ENCODE measurements around the gene ADGRV1.

Gene ADGRV1

DNA sequence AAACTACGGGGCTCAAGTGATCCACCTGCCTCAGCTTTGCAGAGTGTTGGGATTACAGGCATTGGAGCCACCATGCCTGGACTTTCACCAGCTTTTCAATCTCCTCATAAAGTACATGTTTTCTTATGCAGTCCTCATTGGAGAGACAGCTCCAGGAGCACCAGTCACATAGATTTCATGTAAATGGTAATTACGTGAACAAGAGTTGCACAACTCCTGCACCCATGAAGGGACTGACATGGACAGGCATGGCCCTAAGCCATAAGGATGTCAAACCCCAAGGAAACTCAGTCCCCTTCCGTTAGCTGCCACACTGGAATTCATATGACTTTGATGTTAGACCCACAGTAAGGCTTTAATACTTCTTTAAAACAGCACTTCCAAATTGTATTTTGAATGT, 7.6 kb upstream of the ADGRV1 start:
- no peak for DNase-seq (ENCODE audit: low read depth)
- TF ChIP-seq, protein P1, sequence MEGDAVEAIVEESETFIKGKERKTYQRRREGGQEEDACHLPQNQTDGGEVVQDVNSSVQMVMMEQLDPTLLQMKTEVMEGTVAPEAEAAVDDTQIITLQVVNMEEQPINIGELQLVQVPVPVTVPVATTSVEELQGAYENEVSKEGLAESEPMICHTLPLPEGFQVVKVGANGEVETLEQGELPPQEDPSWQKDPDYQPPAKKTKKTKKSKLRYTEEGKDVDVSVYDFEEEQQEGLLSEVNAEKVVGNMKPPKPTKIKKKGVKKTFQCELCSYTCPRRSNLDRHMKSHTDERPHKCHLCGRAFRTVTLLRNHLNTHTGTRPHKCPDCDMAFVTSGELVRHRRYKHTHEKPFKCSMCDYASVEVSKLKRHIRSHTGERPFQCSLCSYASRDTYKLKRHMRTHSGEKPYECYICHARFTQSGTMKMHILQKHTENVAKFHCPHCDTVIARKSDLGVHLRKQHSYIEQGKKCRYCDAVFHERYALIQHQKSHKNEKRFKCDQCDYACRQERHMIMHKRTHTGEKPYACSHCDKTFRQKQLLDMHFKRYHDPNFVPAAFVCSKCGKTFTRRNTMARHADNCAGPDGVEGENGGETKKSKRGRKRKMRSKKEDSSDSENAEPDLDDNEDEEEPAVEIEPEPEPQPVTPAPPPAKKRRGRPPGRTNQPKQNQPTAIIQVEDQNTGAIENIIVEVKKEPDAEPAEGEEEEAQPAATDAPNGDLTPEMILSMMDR (IDR thresholded peaks at IDR 0.05; ENCODE audit: insufficient read depth, low read depth, low read length, missing control alignments): no peak
- H3K4me3 ChIP-seq (ENCODE audit: low read length): no peak overlapping the region

DNA sequence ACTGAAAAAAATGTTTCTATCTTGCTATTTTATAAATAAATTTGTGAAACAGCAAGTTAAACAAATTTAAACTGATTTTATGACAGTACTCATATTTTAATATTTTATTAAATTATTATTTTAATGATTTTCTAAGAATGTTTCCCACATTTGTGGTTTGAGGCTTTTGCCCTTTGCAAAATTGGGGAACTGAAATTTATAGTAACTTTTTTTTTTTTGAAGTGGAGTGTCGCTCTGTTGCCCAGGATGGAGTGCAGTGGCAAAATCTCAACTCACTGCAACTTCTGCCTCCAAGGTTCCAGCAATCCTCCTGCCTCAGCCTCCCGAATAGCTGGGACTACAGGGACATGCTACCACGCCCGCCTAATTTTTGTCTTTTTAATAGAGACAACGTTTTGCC, 7.2 kb upstream of the ADGRV1 start:
- TF ChIP-seq, protein P1 (IDR thresholded peaks at IDR 0.05; ENCODE audit: insufficient read depth, low read depth, low read length, missing control alignments): no peak
- no peak for DNase-seq (ENCODE audit: low read depth)
- no peak overlapping the region for H3K4me3 ChIP-seq (ENCODE audit: low read length)

DNA sequence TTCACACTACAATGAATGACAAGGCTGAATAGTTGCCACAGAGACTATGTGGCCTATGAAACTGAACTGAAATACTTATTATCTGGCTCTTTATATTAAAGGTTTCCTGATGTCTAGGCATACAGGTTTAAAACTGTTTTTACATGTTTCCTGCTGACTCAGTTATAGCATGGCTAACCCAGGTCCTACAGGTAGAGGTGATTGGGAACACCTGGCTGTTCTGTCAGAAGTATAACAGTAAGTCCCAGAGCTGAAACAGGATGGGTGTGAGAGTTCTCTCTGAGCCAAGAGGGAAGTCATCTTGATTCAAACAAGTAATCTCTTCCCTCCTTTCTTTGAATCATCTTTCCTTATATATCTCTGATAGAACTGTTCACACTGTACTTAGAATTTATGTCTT, 4.9 kb upstream of the ADGRV1 start:
- peak; percentile 41 for DNase-seq (ENCODE audit: low read depth)
- H3K4me3 ChIP-seq (ENCODE audit: low read length): no peak overlapping the region
- TF ChIP-seq, protein P1 (IDR thresholded peaks at IDR 0.05; ENCODE audit: insufficient read depth, low read depth, low read length, missing control alignments): no peak

DNA sequence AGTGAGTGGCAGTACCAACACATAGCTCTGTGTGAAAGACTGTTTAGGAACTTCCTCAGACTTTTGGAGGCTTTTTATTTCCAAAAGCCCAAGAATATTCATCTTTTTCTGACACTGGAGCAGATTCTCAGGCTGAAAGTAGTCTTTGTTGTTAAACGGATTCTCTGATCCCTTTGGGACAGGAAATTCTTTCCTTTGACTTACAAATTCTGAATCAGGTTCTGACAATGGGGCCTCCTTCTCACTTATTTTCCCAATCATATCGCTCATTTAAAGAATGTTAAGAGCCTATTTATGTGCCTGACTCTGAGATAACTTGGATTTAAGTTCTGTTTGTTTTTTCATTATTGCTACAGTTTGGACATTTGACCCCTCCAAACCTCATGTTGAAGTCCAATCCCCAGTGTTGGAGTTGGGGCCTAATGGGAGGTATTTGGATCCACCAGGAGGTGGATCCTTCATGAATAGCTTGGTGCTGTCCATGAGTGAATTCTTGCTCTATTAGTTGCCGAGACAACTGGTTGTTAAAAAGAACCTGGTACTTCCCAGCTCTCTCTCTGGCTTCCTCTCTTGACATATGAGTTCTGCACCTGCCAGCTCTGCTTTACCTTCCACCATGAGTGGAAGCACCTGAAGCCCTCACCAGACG, 4.1 kb upstream of the ADGRV1 start:
- H3K4me3 ChIP-seq (ENCODE audit: low read length): no peak overlapping the region
- DNase-seq (ENCODE audit: low read depth): no peak
- TF ChIP-seq, protein P1 (IDR thresholded peaks at IDR 0.05; ENCODE audit: insufficient read depth, low read depth, low read length, missing control alignments): no peak

DNA sequence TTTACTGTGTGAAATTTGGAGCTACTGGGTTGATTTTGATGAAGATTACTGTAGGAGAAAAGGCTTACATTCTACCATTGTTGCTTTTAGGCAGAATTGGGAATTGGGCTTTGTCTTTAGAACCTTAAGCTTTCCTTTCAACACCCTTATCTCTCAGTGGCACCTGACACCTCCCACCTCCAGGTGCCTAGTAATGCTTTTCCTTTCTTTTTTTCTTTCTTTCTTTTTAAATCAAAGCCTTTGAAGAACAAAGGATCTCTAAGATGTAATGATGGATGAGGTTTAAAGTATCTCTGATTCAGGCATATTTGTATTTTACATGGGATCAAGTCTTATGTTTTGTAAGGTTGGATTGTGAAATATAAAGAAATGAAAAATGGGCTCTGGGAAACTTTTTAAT, 2.9 kb upstream of the ADGRV1 start:
- DNase-seq (ENCODE audit: low read depth): no peak
- H3K4me3 ChIP-seq (ENCODE audit: low read length): no peak overlapping the region
- TF ChIP-seq, protein P1 (IDR thresholded peaks at IDR 0.05; ENCODE audit: insufficient read depth, low read depth, low read length, missing control alignments): no peak

DNA sequence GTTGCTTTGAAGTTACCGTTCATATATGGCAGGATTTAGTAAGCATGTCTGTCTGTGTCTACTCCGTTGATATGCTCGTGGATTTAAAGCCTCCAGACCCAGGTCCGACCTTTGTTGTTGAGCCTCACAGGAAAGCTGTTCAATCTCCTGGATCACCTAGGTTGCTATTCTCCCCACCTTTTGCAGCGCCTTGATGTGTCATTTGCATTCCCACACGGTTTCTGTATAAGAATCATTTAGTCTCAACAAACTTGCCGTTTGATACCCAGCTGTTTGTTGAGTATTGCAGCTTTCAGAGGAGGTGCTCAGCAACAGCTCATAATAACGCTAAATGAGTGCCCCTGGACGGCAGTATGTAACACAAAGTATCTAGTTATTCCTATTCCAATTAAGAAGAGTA, 1.2 kb upstream of the ADGRV1 start:
- TF ChIP-seq, protein P1 (IDR thresholded peaks at IDR 0.05; ENCODE audit: insufficient read depth, low read depth, low read length, missing control alignments): no peak
- no peak overlapping the region for H3K4me3 ChIP-seq (ENCODE audit: low read length)
- DNase-seq (ENCODE audit: low read depth): no peak

DNA sequence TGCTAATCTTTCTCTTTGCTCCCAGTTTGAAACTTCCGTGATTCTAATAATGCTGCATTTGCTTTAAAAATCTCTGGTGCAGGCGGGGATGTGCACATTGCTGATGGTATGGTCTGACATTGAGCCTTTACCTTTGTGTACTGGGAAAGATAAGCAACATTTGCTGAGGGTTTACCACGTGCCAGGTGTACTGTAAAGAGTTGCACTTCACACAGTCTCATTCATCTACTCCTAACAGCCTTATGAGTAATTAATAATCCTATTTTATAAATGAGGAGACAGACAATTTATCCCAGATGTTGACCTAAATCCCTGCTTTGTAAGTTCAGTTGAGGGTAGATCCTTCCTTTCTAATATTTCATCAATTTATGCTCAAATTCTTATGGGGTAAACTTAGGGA, 726 bp upstream of the ADGRV1 start:
- peak overlapping the region; percentile 32 for H3K4me3 ChIP-seq (ENCODE audit: low read length)

More for the DNA sequence above, 726 bp upstream of the ADGRV1 start:
- DNase-seq (ENCODE audit: low read depth): no peak
- TF ChIP-seq, protein P1 (IDR thresholded peaks at IDR 0.05; ENCODE audit: insufficient read depth, low read depth, low read length, missing control alignments): no peak

Data from epithelial cell of esophagus (primary cell).